ENCODE measurements around the gene YWHAH.

DNA sequence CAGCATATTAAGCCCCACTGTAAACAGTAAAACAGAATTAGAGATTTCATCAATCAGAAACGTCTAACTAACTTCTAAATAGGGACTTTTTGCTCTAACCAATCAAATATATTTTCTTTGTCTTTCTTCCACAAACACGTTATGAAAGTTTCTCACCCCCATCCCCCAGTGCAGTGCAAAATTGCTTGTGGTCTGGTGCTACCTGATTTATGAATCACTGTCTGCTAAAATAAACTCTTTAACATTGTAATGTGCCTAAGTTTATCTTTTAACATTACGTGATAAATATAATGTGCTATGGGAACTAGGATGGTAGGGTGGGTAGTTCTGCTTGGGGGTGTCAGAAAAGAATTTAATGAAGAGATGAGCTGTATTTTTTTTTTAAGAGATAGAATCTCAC, 51.5 kb downstream of the YWHAH start:
- TF ChIP-seq, protein P1, sequence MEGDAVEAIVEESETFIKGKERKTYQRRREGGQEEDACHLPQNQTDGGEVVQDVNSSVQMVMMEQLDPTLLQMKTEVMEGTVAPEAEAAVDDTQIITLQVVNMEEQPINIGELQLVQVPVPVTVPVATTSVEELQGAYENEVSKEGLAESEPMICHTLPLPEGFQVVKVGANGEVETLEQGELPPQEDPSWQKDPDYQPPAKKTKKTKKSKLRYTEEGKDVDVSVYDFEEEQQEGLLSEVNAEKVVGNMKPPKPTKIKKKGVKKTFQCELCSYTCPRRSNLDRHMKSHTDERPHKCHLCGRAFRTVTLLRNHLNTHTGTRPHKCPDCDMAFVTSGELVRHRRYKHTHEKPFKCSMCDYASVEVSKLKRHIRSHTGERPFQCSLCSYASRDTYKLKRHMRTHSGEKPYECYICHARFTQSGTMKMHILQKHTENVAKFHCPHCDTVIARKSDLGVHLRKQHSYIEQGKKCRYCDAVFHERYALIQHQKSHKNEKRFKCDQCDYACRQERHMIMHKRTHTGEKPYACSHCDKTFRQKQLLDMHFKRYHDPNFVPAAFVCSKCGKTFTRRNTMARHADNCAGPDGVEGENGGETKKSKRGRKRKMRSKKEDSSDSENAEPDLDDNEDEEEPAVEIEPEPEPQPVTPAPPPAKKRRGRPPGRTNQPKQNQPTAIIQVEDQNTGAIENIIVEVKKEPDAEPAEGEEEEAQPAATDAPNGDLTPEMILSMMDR (IDR thresholded peaks at IDR 0.05) = no peak
- no peak for TF ChIP-seq POLR2A (IDR thresholded peaks at IDR 0.05)

Data from thyroid gland (tissue), 4 donors.